Stimulated activated CD8-positive, alpha-beta memory T cell treated with anti-CD3 and anti-CD28 coated beads, Interleukin-15, amount 100 ng/mL, for 4 hours (primary cell): ENCODE data around the gene NFYB.
A peak's percentile ranks its signal among the peaks of the same experiment; 100 is the strongest.
"Not testable (repeated sequence)": the region's sequence is repeated elsewhere in the genome, so short reads cannot be mapped to it uniquely, and the experiment has no call there.

Source experiments
- DNase-seq, 2 donors: peaks; one replicate each; pipeline ENCODE4 v3.0.0-alpha.2; 2020; ENCODE audit warnings: low read depth in 2 of 2

Gene NFYB

GRCh38 chr12:104114834-104115586 lies 23.0 kb downstream of the NFYB start:
- not testable (repeated sequence) for DNase-seq

GRCh38 chr12:104109446-104110271 lies 28.4 kb downstream of the NFYB start:
- DNase-seq, result no peak

- DNase-seq, result peak; percentile 65 to 77
These were observed 29.1 kb downstream of the NFYB start for GRCh38 chr12:104108755-104109445.

- DNase-seq, result no peak
These were observed 31.0 kb downstream of the NFYB start for GRCh38 chr12:104106965-104107364.

DNA sequence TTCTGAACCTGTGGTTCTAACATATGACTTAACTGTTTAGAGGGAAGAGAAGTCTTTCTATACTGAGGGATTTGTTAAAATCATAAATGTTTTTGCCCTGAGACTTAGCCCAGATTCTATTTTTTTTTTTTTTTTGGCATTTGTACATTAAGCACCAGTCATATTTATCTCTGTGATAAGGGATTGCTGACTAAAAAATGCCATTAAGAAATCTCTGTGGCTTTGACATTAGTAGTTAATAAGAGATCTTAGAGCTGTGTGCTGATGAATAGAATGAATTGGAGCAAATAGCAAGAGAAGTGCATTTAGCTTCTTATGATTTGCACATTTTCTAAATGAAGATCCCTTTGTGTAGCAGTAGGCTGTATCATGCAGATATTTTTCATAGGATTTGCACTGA lies 32.5 kb downstream of the NFYB start:
- no peak for DNase-seq

- no peak for DNase-seq
These were observed 40.1 kb downstream of the NFYB start for GRCh38 chr12:104097954-104098353.

DNA sequence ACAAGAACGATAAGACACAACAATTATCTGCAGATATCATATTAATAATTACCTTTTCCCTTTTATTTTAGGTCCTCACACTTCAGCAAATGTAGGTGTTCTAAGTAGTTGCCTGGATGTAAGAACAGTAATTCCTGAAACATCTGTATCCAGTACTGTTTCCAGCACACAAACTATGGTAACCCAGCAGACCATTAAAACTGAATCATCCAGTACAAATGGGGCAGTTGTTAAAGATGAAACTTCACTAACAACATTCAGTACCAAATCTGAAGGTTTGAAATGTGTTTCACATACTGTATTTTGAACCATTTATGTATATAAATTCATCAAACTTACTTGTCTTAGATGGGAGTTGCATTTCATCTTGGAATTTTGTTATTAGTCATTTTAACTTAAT lies 42.7 kb downstream of the NFYB start:
- DNase-seq, result no peak

DNA sequence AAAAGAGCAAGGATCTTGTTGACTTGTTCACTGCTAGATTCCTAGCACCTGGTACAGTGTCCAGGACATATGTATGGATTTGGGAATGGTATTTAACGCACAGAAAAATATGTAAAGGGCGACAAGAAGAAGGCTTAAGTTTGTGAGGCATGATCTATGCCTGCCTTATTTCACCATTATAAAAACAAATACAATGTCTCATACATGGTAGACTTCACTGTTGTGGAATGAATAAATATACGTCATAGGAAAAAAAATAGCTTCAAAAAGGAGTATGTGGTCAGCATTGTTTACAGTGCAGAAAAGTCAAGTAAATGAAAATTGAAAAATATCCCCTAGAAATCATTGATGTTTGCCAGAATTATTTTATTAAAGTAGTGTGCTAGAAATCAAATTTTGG lies 43.7 kb downstream of the NFYB start:
- DNase-seq, result no peak

- DNase-seq, result no peak
These were observed 46.9 kb downstream of the NFYB start for GRCh38 chr12:104091136-104091535.

- DNase-seq, result no peak
These were observed 47.3 kb downstream of the NFYB start for GRCh38 chr12:104090685-104091084.

- DNase-seq, result no peak
These were observed 54.1 kb downstream of the NFYB start for GRCh38 chr12:104083769-104084475.

- DNase-seq, result no peak
These were observed 57.2 kb downstream of the NFYB start for GRCh38 chr12:104080764-104081163.

DNA sequence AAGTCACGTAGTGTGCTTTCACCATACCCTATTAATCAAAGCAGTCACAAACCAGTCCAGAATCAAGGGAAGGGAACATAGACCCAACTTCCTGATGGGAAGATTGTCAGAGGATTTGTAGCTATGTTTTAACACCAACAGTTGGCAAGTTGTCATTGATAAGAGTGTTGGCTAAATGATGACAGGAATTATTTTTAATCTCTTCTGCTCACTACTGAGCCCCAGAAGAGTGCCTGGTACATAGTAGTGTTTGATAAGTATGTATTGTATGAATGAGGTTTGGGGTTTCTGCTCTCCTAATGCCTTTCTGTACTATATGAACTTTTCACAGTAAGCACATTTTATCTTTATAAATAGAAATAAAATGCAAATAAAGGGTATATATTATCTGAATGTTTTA lies 59.0 kb downstream of the NFYB start:
- DNase-seq, result no peak

DNA sequence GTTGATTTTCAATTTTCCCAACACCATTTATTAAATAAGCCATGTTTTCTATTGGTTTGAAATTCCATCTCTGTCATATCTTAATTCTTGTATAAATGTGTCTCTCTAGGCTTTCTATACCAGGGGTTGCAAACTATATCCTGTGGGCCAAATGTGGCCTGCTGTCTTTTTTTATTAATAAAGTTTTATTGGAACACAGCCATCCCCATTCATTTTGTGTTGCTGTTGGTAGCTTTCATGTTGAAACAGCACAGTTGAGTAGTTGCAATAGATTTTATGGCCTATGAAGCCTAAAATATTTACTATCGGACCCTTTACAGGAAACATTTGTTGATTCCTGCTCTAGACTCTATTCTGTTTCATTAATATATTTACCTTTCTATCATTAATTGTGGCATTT lies 64.3 kb downstream of the NFYB start:
- DNase-seq, result no peak

DNA sequence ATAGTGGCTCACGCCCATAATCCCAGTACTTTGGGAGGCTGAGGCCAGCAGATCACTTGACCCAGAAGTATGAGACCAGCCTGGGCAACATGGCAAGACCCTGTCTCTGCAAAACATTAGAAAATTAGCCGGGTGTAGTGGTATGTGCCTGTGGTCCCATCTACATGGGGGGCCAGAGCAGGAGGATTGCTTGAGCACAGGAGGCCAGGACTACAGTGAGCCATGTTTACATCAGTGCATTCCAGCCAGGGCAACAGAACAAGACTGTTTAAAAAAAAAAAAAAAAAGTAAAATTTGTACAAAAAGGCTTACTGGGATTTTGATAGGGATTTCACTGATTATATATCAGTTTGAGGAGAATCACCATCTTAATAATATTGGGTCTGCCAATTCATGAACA lies 65.9 kb downstream of the NFYB start:
- DNase-seq, result no peak
